ENCODE measurements around the gene GRK5. TPM values are rescaled to one million over a fixed set of nuclear protein-coding genes. Genes with fewer than 3 reads are reported as not detected.

The GRK5 gene
- total RNA-seq, 3 donors from 2014 or later (not counting 1 experiment from before 2014, with no cell fraction given), result 37.6 to 54.3 (median 47.9) TPM

GRCh38 chr10:119312241-119312640 is 104.9 kb downstream of the GRK5 start:
- peaks cover 80 to 88% of the 10 kb centered on the region in 2 donors for H3K4me1 Mint-ChIP-seq
- Histone ChIP-seq H3K27ac (ENCODE audit: low read length) (no peak overlapping the region), H3K4me1 (ENCODE audit: control insufficient read depth, insufficient read depth, low read length) (peaks cover 82% of the 10 kb centered on the region), H3K4me3 (ENCODE audit: low read length) (no peak overlapping the region), H3K27me3 (ENCODE audit: control insufficient read depth, insufficient read depth, low read length) (peaks cover 20% of the 10 kb centered on the region), H3K9me3 (ENCODE audit: control insufficient read depth, insufficient read depth, low read length) (no peaks in the 10 kb centered on the region), H3K36me3 (ENCODE audit: control insufficient read depth, insufficient read depth, low read length) (no peaks in the 10 kb centered on the region)
- DNase-seq (no peak), ATAC-seq (no peak)
- intact Hi-C loops (cut with micrococcal nuclease), result no loop called here
- peak overlapping the region; percentile 77 to 92 for H3K27ac Mint-ChIP-seq
- H3K27me3 Mint-ChIP-seq (ENCODE audit: low read depth in 2 of 2), result peaks cover 0 to 11% of the 10 kb centered on the region in 2 donors
- H3K4me3 Mint-ChIP-seq, result peak overlapping the region; percentile 64
- no peaks in the 10 kb centered on the region for H3K36me3 Mint-ChIP-seq
- 98% methylated on average over 5 of the region's 5 CpGs for WGBS (ENCODE audit: insufficient coverage)
- no peak for TF ChIP-seq CTCF (IDR thresholded peaks at IDR 0.05)
- H3K9me3 Mint-ChIP-seq, result peaks cover 0 to 6% of the 10 kb centered on the region in 2 donors

GRCh38 chr10:119313024-119313423 is 105.7 kb downstream of the GRK5 start:
- TF ChIP-seq CTCF (IDR thresholded peaks at IDR 0.05), result no peak
- peaks cover 7 to 13% of the 10 kb centered on the region in 2 donors for H3K27me3 Mint-ChIP-seq (ENCODE audit: low read depth in 2 of 2)
- no peak overlapping the region for H3K4me3 ChIP-seq (ENCODE audit: low read length)

GRCh38 chr10:119313644-119314043 is 106.3 kb downstream of the GRK5 start:
- ATAC-seq, result peak; percentile 53 to 82 (median 69)
- Mint-ChIP-seq H3K4me3 (peak overlapping the region; percentile 74), H3K27ac (peak overlapping the region; percentile 77 to 92)

More at GRCh38 chr10:119313024-119313423, 105.7 kb downstream of the GRK5 start:
- peak in 1 of 2 donors; percentile 41 for DNase-seq
- peak overlapping the region; percentile 64 for H3K4me3 Mint-ChIP-seq
- peaks cover 80 to 87% of the 10 kb centered on the region in 2 donors for H3K4me1 Mint-ChIP-seq
- H3K9me3 Mint-ChIP-seq, result peaks cover 0 to 6% of the 10 kb centered on the region in 2 donors
- no peak for ATAC-seq
- H3K36me3 Mint-ChIP-seq, result no peaks in the 10 kb centered on the region
- no peaks in the 10 kb centered on the region for H3K36me3 ChIP-seq (ENCODE audit: control insufficient read depth, insufficient read depth, low read length)
- peaks cover 22% of the 10 kb centered on the region for H3K27me3 ChIP-seq (ENCODE audit: control insufficient read depth, insufficient read depth, low read length)
- intact Hi-C loops (cut with micrococcal nuclease), result no loop called here
- no peak overlapping the region for H3K27ac ChIP-seq (ENCODE audit: low read length)
- H3K9me3 ChIP-seq (ENCODE audit: control insufficient read depth, insufficient read depth, low read length), result no peaks in the 10 kb centered on the region
- peaks cover 75% of the 10 kb centered on the region for H3K4me1 ChIP-seq (ENCODE audit: control insufficient read depth, insufficient read depth, low read length)
- 0% methylated on average over 1 of the region's 1 CpG for WGBS (ENCODE audit: insufficient coverage)
- peak overlapping the region; percentile 77 to 92 for H3K27ac Mint-ChIP-seq

More at GRCh38 chr10:119313644-119314043, 106.3 kb downstream of the GRK5 start:
- peaks cover 13 to 14% of the 10 kb centered on the region in 2 donors for H3K27me3 Mint-ChIP-seq (ENCODE audit: low read depth in 2 of 2)
- TF ChIP-seq CTCF (IDR thresholded peaks at IDR 0.05), result no peak
- Histone ChIP-seq H3K4me3 (ENCODE audit: low read length) (no peak overlapping the region), H3K36me3 (ENCODE audit: control insufficient read depth, insufficient read depth, low read length) (no peaks in the 10 kb centered on the region), H3K27ac (ENCODE audit: low read length) (no peak overlapping the region), H3K4me1 (ENCODE audit: control insufficient read depth, insufficient read depth, low read length) (peaks cover 69% of the 10 kb centered on the region), H3K27me3 (ENCODE audit: control insufficient read depth, insufficient read depth, low read length) (peaks cover 24% of the 10 kb centered on the region), H3K9me3 (ENCODE audit: control insufficient read depth, insufficient read depth, low read length) (no peaks in the 10 kb centered on the region)
- peaks cover 85 to 88% of the 10 kb centered on the region in 2 donors for H3K4me1 Mint-ChIP-seq
- peak; percentile 70 to 74 for DNase-seq
- H3K9me3 Mint-ChIP-seq, result peaks cover 0 to 6% of the 10 kb centered on the region in 2 donors
- 0% methylated on average over 7 of the region's 7 CpGs for WGBS (ENCODE audit: insufficient coverage)
- intact Hi-C loops (cut with micrococcal nuclease), result no loop called here
- H3K36me3 Mint-ChIP-seq, result no peaks in the 10 kb centered on the region

Data from natural killer cell (primary cell).